IPS-20b (cell line): ENCODE results near the gene ARHGDIG.

Experiments used
- H3K27ac ChIP-seq: one replicate; pipeline ENCODE4 v1.5.1; 2013; ENCODE audit warnings: low read length
- H3K27me3 ChIP-seq: 2 replicates; pipeline ENCODE4 v1.6.1; 2013; ENCODE audit warnings: mild to moderate bottlenecking, low read length, inconsistent platforms; ENCODE audit not compliant: insufficient read depth
- H3K36me3 ChIP-seq: 2 replicates; pipeline ENCODE4 v1.6.1; 2013; ENCODE audit warnings: low read depth, mild to moderate bottlenecking, inconsistent platforms, low read length, moderate library complexity; ENCODE audit not compliant: insufficient read depth
- H3K4me1 ChIP-seq: 2 replicates; pipeline ENCODE4 v1.6.1; 2013; ENCODE audit warnings: mild to moderate bottlenecking, control low read depth, inconsistent platforms, low read length, moderate library complexity; ENCODE audit not compliant: insufficient read depth
- H3K4me3 ChIP-seq: 2 replicates; pipeline ENCODE4 v1.5.1; 2013; ENCODE audit warnings: mild to moderate bottlenecking, low read length, inconsistent platforms
- H3K9ac ChIP-seq: 2 replicates; pipeline ENCODE4 v1.6.1; 2013; ENCODE audit warnings: low read depth, mild to moderate bottlenecking, inconsistent platforms, low read length, moderate library complexity
- H3K9me3 ChIP-seq: 2 replicates; pipeline ENCODE4 v1.6.1; 2013; ENCODE audit warnings: mild to moderate bottlenecking, low read depth, low read length, inconsistent platforms; ENCODE audit not compliant: insufficient read depth

The ARHGDIG gene

GRCh38 chr16:311725-312124 lies 31.3 kb downstream of the ARHGDIG start:
- peaks cover 55% of the 10 kb centered on the region for H3K36me3 ChIP-seq

GRCh38 chr16:314351-314750 lies 34.0 kb downstream of the ARHGDIG start:
- no peak overlapping the region for H3K4me3 ChIP-seq
- no peak overlapping the region for H3K9ac ChIP-seq
- H3K27me3 ChIP-seq, result no peaks in the 10 kb centered on the region
- no peaks in the 10 kb centered on the region for H3K9me3 ChIP-seq
- peaks cover 41% of the 10 kb centered on the region for H3K36me3 ChIP-seq
- H3K4me1 ChIP-seq, result peaks cover 7% of the 10 kb centered on the region
- H3K27ac ChIP-seq, result no peak overlapping the region

More at GRCh38 chr16:311725-312124, 31.3 kb downstream of the ARHGDIG start:
- Histone ChIP-seq H3K9ac (no peak overlapping the region), H3K27me3 (no peaks in the 10 kb centered on the region), H3K4me3 (no peak overlapping the region), H3K9me3 (no peaks in the 10 kb centered on the region), H3K4me1 (0 out of 2 replicates have a peak, but pooled peaks cover under 1% of the 10 kb centered on the region), H3K27ac (no peak overlapping the region)

- no peak overlapping the region for H3K4me3 ChIP-seq
- peaks cover 7% of the 10 kb centered on the region for H3K4me1 ChIP-seq
- H3K9me3 ChIP-seq, result no peaks in the 10 kb centered on the region
- no peaks in the 10 kb centered on the region for H3K27me3 ChIP-seq
- peaks cover 36% of the 10 kb centered on the region for H3K36me3 ChIP-seq
- no peak overlapping the region for H3K9ac ChIP-seq
- no peak overlapping the region for H3K27ac ChIP-seq
These were observed 34.5 kb downstream of the ARHGDIG start for GRCh38 chr16:314795-315299.

- Histone ChIP-seq H3K4me1 (peaks cover 7% of the 10 kb centered on the region), H3K9ac (no peak overlapping the region), H3K36me3 (peaks cover 33% of the 10 kb centered on the region), H3K9me3 (no peaks in the 10 kb centered on the region), H3K27me3 (no peaks in the 10 kb centered on the region), H3K4me3 (no peak overlapping the region), H3K27ac (no peak overlapping the region)
These were observed 36.5 kb downstream of the ARHGDIG start for GRCh38 chr16:316741-317464.

- peaks cover 26% of the 10 kb centered on the region for H3K36me3 ChIP-seq
- H3K4me1 ChIP-seq, result peaks cover 7% of the 10 kb centered on the region
- H3K9ac ChIP-seq, result no peak overlapping the region
- H3K4me3 ChIP-seq, result no peak overlapping the region
- no peaks in the 10 kb centered on the region for H3K27me3 ChIP-seq
- H3K27ac ChIP-seq, result no peak overlapping the region
- no peaks in the 10 kb centered on the region for H3K9me3 ChIP-seq
These were observed 37.2 kb downstream of the ARHGDIG start for GRCh38 chr16:317583-317982.

GRCh38 chr16:318628-319027 lies 38.2 kb downstream of the ARHGDIG start:
- Histone ChIP-seq H3K27ac (no peak overlapping the region), H3K9ac (no peak overlapping the region), H3K4me1 (peaks cover 7% of the 10 kb centered on the region), H3K9me3 (no peaks in the 10 kb centered on the region), H3K4me3 (no peak overlapping the region), H3K27me3 (no peaks in the 10 kb centered on the region), H3K36me3 (peaks cover 16% of the 10 kb centered on the region; the same call in 1 of the 2 replicates)

- 0 out of 2 replicates have a peak, but pooled peaks cover 4% of the 10 kb centered on the region for H3K36me3 ChIP-seq
- no peaks in the 10 kb centered on the region for H3K9me3 ChIP-seq
- no peaks in the 10 kb centered on the region for H3K27me3 ChIP-seq
- H3K4me1 ChIP-seq, result peaks cover 7% of the 10 kb centered on the region
- no peak overlapping the region for H3K4me3 ChIP-seq
- no peak overlapping the region for H3K27ac ChIP-seq
- H3K9ac ChIP-seq, result no peak overlapping the region
These were observed 39.8 kb downstream of the ARHGDIG start for GRCh38 chr16:320206-320605.

- no peak overlapping the region for H3K27ac ChIP-seq
- no peak overlapping the region for H3K9ac ChIP-seq
- peaks cover 7% of the 10 kb centered on the region for H3K4me1 ChIP-seq
- H3K4me3 ChIP-seq, result no peak overlapping the region
- H3K27me3 ChIP-seq, result no peaks in the 10 kb centered on the region
- 0 out of 2 replicates have a peak, but pooled peaks cover 4% of the 10 kb centered on the region for H3K36me3 ChIP-seq
- H3K9me3 ChIP-seq, result no peaks in the 10 kb centered on the region
These were observed 41.1 kb downstream of the ARHGDIG start for GRCh38 chr16:321532-321931.

GRCh38 chr16:322476-323143 lies 42.2 kb downstream of the ARHGDIG start:
- H3K4me3 ChIP-seq, result no peak overlapping the region
- H3K36me3 ChIP-seq, result 0 out of 2 replicates have a peak, but pooled peaks cover 4% of the 10 kb centered on the region
- no peaks in the 10 kb centered on the region for H3K27me3 ChIP-seq
- H3K4me1 ChIP-seq, result peaks cover 5% of the 10 kb centered on the region
- H3K9me3 ChIP-seq, result no peaks in the 10 kb centered on the region
- no peak overlapping the region for H3K9ac ChIP-seq
- H3K27ac ChIP-seq, result no peak overlapping the region

- peaks cover 2% of the 10 kb centered on the region for H3K4me1 ChIP-seq
These were observed 43.7 kb downstream of the ARHGDIG start for GRCh38 chr16:324201-324450.

GRCh38 chr16:324451-325334 lies 44.3 kb downstream of the ARHGDIG start:
- no peak overlapping the region for H3K27ac ChIP-seq
- H3K4me3 ChIP-seq, result no peak overlapping the region

More at GRCh38 chr16:324201-324450, 43.7 kb downstream of the ARHGDIG start:
- no peaks in the 10 kb centered on the region for H3K27me3 ChIP-seq
- H3K9ac ChIP-seq, result no peak overlapping the region
- H3K27ac ChIP-seq, result no peak overlapping the region
- no peak overlapping the region for H3K4me3 ChIP-seq
- H3K36me3 ChIP-seq, result 0 out of 2 replicates have a peak, but pooled peaks cover 2% of the 10 kb centered on the region
- no peaks in the 10 kb centered on the region for H3K9me3 ChIP-seq

More at GRCh38 chr16:324451-325334, 44.3 kb downstream of the ARHGDIG start:
- H3K4me1 ChIP-seq, result no peaks in the 10 kb centered on the region
- no peaks in the 10 kb centered on the region for H3K36me3 ChIP-seq
- no peak overlapping the region for H3K9ac ChIP-seq
- H3K9me3 ChIP-seq, result no peaks in the 10 kb centered on the region
- H3K27me3 ChIP-seq, result no peaks in the 10 kb centered on the region
